NK-92 treated with Interleukin-12 subunit alpha and Interleukin-12 subunit beta, amount 100 ng/mL, for 24 hours (cell line): ENCODE measurements around the gene KRTAP10-12.

Source experiments
- DNase-seq: peaks from one replicate; lab custom pipeline; 2025; lab: John Stamatoyannopoulos, UW

The KRTAP10-12 gene

GRCh38 chr21:44734026-44734745 lies 37.2 kb downstream of the KRTAP10-12 start:
- no peak for DNase-seq

GRCh38 chr21:44734841-44735240 lies 37.9 kb downstream of the KRTAP10-12 start:
- DNase-seq: no peak

DNA sequence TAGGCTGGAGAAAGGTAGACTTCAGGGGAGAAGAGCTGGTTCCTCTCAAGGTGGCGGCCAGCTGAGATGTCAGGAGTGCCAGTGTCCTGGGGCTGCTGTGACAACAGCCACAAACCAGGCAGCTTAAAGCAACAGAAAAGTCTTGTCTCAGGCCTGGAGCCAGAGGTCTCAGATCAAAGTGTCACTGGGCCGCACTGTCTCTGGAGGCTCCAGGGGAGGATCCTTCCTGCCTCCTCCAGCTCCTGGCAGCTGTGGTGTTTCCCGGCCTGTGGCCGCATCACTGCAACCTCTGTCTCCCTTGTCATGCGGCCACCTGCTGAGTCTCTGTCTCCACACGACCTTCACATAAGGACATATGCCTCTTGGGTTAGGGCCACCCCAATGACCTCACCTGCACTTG lies 38.8 kb downstream of the KRTAP10-12 start:
- DNase-seq: no peak

DNA sequence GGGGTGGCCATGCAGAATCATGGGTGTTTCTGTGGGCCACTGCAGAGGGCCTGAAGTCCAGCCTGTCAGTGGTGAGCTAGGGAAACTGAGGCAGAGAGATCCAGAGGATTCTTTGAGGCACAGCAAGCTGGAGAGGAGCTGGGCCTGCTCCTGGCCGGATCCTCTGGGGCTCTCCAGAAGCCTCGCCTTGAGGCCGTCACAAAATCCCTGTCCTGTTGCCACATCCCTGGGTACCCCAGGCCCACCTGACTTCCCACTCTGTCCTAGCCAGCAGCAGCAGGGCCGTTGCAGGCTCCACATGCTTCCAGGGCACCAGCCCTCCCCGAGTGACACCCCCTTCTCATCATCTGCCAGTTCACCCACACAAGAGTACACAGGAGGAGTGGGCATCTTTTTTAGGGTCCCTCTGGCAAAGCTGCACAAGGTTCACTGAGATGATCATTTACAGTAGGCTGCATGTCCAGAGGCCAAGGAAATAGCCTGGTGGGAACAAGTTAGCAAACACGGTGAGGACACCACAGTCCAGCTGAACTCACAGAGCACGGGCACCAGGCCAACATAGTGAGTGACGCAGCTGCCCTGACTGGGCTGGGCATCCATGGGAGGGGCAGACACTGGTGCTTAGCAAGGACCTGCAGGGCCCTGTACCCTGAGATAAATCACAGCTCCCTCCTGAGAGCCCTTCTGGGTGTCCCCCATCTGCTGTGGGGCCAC lies 39.5 kb downstream of the KRTAP10-12 start:
- no peak for DNase-seq

DNA sequence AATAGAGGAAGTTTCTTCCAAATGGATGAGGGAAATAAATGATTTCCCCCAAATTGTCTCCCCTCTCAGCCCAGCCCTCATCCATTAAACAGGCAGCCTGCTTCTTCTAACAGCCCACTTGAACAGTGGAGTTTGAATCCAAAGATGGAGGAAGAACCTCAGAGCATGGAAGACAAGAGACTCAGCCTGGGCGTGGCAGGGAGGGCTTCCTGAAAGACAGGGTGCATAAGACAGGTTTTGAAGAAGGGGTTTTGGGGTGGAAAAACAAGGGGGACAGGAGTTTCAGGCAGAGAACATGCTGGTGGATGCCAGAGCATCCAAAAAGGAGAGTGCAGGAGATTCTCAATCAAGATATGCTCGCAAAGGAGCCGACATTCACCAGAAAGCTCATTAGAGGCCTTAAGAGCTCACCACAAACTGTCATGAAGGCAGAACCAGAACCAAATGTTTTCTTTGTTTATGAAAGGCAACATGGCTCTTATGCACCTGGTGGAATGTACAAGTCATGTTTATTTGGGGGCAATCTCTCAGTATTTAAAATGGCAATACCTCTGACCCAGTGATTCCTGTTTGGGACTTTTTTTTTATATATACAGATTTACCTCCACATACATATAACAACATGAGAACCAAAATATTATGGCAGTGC lies 40.9 kb downstream of the KRTAP10-12 start:
- no peak for DNase-seq

DNA sequence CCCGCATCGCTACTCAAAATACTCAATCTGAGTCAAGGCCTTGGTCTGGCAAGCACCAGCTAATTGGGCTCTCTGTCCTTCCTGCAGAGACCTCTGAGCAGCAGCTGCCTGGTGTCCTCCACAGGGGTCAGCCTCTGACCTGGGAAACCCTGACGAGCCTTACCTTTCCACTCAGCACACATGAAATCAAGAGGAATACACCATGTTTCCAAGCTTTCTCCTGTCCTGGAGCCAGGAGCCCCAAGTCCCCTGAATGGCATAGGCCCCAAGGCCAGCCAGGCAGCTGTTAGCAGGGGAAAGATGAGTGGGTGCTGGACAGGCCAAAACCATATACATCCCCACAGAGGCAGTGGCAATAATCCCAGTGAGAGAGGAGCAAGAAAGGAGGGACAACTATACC lies 41.6 kb downstream of the KRTAP10-12 start:
- DNase-seq: no peak

- no peak for DNase-seq
Measured at GRCh38 chr21:44739316-44739715, 42.3 kb downstream of the KRTAP10-12 start.

DNA sequence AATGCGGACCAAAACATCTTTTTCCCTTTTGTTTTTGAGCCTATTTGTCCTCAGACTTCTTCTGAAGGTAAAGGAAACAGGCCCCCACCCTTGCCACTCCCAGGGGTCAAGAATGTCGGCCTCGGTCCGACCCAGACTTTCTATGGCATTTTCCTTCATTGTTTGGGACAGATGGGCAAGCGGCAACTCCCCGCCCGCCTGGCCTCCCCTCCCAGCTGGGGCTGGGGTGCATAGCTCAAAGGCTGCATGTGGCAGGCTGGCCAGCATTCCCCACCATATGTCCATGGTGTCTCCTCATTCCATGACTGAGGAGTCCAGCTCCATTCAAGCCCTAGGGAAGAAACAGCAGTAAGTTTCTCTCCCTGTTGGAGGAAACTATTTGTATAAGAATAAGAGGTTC lies 43.8 kb downstream of the KRTAP10-12 start:
- no peak for DNase-seq

DNA sequence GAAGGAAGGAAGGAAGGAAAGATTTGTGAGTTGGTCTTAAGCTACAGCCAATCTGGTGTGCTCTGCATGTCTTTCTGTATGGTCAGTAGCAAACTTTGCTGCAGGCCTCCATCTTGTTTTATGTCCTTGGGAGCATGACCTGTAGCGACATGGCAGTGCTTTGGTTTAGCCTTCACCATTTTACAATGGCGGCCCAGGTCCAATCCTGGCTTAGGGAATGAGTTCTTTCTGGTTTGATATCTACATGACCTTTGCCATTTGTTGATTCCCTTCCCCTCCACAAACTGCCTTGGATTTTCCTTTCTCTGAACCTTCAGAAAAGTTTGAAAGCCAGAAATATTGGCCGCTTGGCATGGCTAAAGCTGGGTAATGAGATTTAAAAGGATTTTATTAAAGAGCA lies 44.9 kb downstream of the KRTAP10-12 start:
- DNase-seq: no peak

DNA sequence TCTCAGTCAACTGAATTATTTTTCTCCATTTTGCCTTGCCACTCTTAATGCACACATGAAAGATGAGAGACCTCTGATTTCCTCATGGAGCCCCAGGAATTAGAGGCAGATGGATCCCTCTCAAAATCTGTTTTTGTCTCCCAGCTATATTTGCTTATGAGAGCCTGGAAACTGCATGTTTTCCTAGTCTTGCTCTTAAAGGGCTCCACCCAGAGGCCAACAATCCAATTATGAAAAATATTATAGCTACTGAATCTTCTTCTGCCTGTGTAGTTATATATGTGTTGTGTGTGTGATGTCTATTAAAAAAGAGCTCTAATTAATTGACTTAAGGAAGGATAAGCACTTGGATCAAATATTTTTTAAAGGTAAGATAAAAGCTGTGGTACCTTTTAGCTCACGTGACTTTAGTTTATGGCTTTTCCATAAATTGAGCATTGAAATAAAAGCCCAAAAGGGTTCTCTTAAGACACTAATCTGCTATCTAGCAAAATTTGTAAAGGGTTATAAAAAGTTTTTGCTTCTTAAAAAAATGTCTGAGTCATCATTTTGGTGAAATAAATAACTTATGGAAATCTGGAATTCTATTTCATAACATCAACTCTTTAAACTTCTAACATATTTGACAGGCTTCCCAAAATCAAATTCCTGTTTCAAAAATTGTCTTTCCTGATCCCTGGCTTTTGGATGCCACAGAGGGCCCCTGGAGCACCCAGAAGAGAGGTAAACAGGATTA lies 45.6 kb downstream of the KRTAP10-12 start:
- DNase-seq: no peak
